Heart left ventricle (tissue), 16 donors: ENCODE results near the gene PRTN3. TPM values are rescaled to one million over a fixed set of nuclear protein-coding genes. Genes with fewer than 3 reads are reported as not detected.

Experiments used
- ATAC-seq, 4 donors: fragments of 200-7000 bp; cut with Tn5 transposase; one replicate each; pipeline ENCODE4 v1.9.1; 2020 to 2022; ENCODE audit warnings: moderate library complexity in 4 of 4, mild to moderate bottlenecking in 3 of 4, moderate number of reproducible peaks in 1 of 4
- DNase-seq, 5 donors: peaks; one replicate each; pipeline ENCODE4 v3.0.0-alpha.2; 2020
- H3K27ac ChIP-seq, 12 donors: fragments of 200-600 bp; sonication (generic) in 4 of 12; one replicate each; pipeline versions ENCODE4 v1.5.0 to v1.8.0; 2016 to 2022; ENCODE audit warnings: mild to moderate bottlenecking in 2 of 12
- H3K27me3 ChIP-seq, 9 donors: fragments of 200-600 bp; sonication (generic) in 2 of 9; one replicate each; pipeline versions ENCODE4 v1.5.1 to v1.8.0; 2016 to 2022; ENCODE audit warnings: mild to moderate bottlenecking in 3 of 9
- H3K36me3 ChIP-seq, 9 donors: fragments of 200-600 bp; sonication (generic) in 2 of 9; one replicate each; pipeline versions ENCODE4 v1.5.0 to v1.8.0; 2018 to 2022; ENCODE audit warnings: mild to moderate bottlenecking in 2 of 9
- H3K4me1 ChIP-seq, 12 donors: fragments of 200-600 bp; sonication (generic) in 4 of 12; one replicate each; pipeline versions ENCODE4 v1.5.0 to v1.8.0; 2016 to 2022; ENCODE audit warnings: mild to moderate bottlenecking in 3 of 12
- H3K4me3 ChIP-seq, 12 donors: fragments of 200-600 bp; sonication (generic) in 4 of 12; one replicate each; pipeline versions ENCODE4 v1.5.0 to v1.8.0; 2017 to 2022; ENCODE audit warnings: mild to moderate bottlenecking in 9 of 12, moderate library complexity in 4 of 12
- H3K9me3 ChIP-seq, 12 donors: fragments of 200-600 bp; sonication (generic) in 4 of 12; one replicate each; pipeline versions ENCODE4 v1.5.0 to v1.8.0; 2016 to 2022; ENCODE audit warnings: mild to moderate bottlenecking in 1 of 12
- CTCF ChIP-seq, 12 donors: fragments of 200-600 bp; sonication (generic) in 4 of 12; IDR thresholded peaks; one replicate each; pipeline versions ENCODE4 v1.5.0 to v1.8.0; 2018 to 2022; ENCODE audit warnings: antibody characterized with exemption in 12 of 12, mild to moderate bottlenecking in 5 of 12
- POLR2A ChIP-seq, 2 donors: fragments of 450-650 bp; IDR thresholded peaks; one replicate each; pipeline ENCODE4 v1.6.1; 2017; ENCODE audit warnings: antibody characterized with exemption in 2 of 2, mild to moderate bottlenecking in 2 of 2, moderate library complexity in 2 of 2
- WGBS, 4 donors: extraction: QIAGEN DNeasy Blood & Tissue Kit in 2 of 4; methylation state at CpG; one replicate each; pipeline versions ENCODE4 v1.1.5 to v1.1.7; 2013 to 2018; 5-methylcytosine and 5-hydroxymethylcytosine counted together
- intact Hi-C, 10 donors: fragments of 100-400 bp; cut with DNase I; formaldehyde crosslinking; loops; one replicate each; pipeline versions ENCODE4 v1.11.1 to v1.14.2; 2022
- polyA plus RNA-seq, 2 donors: library from polyadenylated mRNA; stranded (reverse); fragments of 200-250 nt; gene quantifications; one replicate each; pipeline ENCODE4 v1.2.3, GENCODE V29; 2013
- total RNA-seq, 9 donors: library from RNA; depleted of rRNA in 2 of 9; stranded (reverse); fragments of >200 nt in 2 of 9; fragmentation: NEBNext Ultra II Directional in 3 of 9; extraction: Animal tissue kit (Norgen Biotek cat#: 25700) in 3 of 9; gene quantifications; one replicate each; pipeline versions ENCODE4 v1.1.0 to v1.2.4, GENCODE V29; 2016 to 2023
- donor health status: ischemic (EF 13 %, LVEDD 7.1; RV severe dilation, severe dysfunction).
- donor health status: healthy with polysubstance abuse.
- donor health status: DM: no; HTN: yes; CAD: no.
- donor health status: DM: no; HTN: no; CAD: no.
- donor health status: ischemic (EF 25% LVEDD 6.9; RV normal size, moderate dysfunction).
- donor health status: ischemic (EF 25% LVEDD 5.7; RV mildly dilated, moderate dysfunction).
- donor health status: healthy.
- donor health status: DM: yes; HTN: yes; CAD: no.
- donor health status: ischemic (EF 35%, LVEDD 5.7; RV mildly dilated, moderate dysfunction).
- donor health status: nonischemic (EF 11% LVEDD 7.7; RV severe dilation, severe dysfunction).
- donor health status: DM: yes; HTN: yes; CAD: no.
- donor health status: PGD.
- donor health status: ischemic (EF 29% LVEDD 5.4; RV normal size, mild dysfunction).
- donor health status: nonischemic (EF 23%, LVEDD 6.1; RV moderate dilation, normal function).

The PRTN3 gene
- total and polyA plus RNA-seq, 11 donors, result 0.11 to 0.40 TPM; not detected in 9

GRCh38 chr19:879711-880438 lies 39.1 kb downstream of the PRTN3 start:
- 89 to 91% (median 90%) methylated on average over 11 to 37 of the region's 37 CpGs for WGBS, 4 donors
- intact Hi-C loops, result loop anchor here in 1 of 10 donors (5.0 kb wide), 1 partner anchor 37 kb away; the partner anchor contains the start of gene KISS1R
- TF ChIP-seq POLR2A (IDR thresholded peaks at IDR 0.05), result no peak
- TF ChIP-seq CTCF (IDR thresholded peaks at IDR 0.05), result no peak
- no peak overlapping the region for H3K27ac ChIP-seq
- H3K36me3 ChIP-seq, result peaks cover 0 to 75% (median 66%) of the 10 kb centered on the region in 9 donors
- DNase-seq (no peak), ATAC-seq (no peak)
- H3K4me1 ChIP-seq, result no peaks in the 10 kb centered on the region
- no peaks in the 10 kb centered on the region for H3K27me3 ChIP-seq
- no peak overlapping the region for H3K4me3 ChIP-seq
- no peaks in the 10 kb centered on the region for H3K9me3 ChIP-seq

GRCh38 chr19:881385-882071 lies 40.7 kb downstream of the PRTN3 start:
- intact Hi-C loops, result no loop called here
- Histone ChIP-seq H3K27me3 (no peaks in the 10 kb centered on the region), H3K9me3 (no peaks in the 10 kb centered on the region), H3K4me1 (no peaks in the 10 kb centered on the region), H3K36me3 (peaks cover 3 to 75% (median 66%) of the 10 kb centered on the region in 9 donors), H3K4me3 (no peak overlapping the region), H3K27ac (no peak overlapping the region)
- ATAC-seq (no peak), DNase-seq (no peak)
- no peak for TF ChIP-seq POLR2A (IDR thresholded peaks at IDR 0.05)
- no peak for TF ChIP-seq CTCF (IDR thresholded peaks at IDR 0.05)
- WGBS, 4 donors, result 98% methylated on average over 22 to 34 of the region's 34 CpGs

- intact Hi-C loops, result no loop called here
- TF ChIP-seq POLR2A (IDR thresholded peaks at IDR 0.05) (no peak), CTCF (IDR thresholded peaks at IDR 0.05) (no peak)
- peaks cover 0 to 79% (median 71%) of the 10 kb centered on the region in 9 donors for H3K36me3 ChIP-seq
- no peak for DNase-seq
- 86 to 95% (median 94%) methylated on average over 28 to 30 of the region's 30 CpGs for whole genome bisulfite sequencing, 4 donors
- H3K4me3 ChIP-seq, result no peak overlapping the region
- H3K4me1 ChIP-seq, result no peaks in the 10 kb centered on the region
- no peaks in the 10 kb centered on the region for H3K27me3 ChIP-seq
- ATAC-seq, result no peak
- H3K27ac ChIP-seq, result no peak overlapping the region
- no peaks in the 10 kb centered on the region for H3K9me3 ChIP-seq
These were observed 42.2 kb downstream of the PRTN3 start for GRCh38 chr19:882871-883497.

GRCh38 chr19:883661-884211 lies 42.9 kb downstream of the PRTN3 start:
- intact Hi-C loops, result no loop called here
- H3K36me3 ChIP-seq, result peaks cover 0 to 86% (median 77%) of the 10 kb centered on the region in 9 donors
- 93 to 96% (median 94%) methylated on average over 19 to 22 of the region's 22 CpGs for WGBS, 4 donors
- no peaks in the 10 kb centered on the region for H3K4me1 ChIP-seq
- DNase-seq (no peak), ATAC-seq (no peak)
- TF ChIP-seq CTCF (IDR thresholded peaks at IDR 0.05) (no peak), POLR2A (IDR thresholded peaks at IDR 0.05) (no peak)
- no peak overlapping the region for H3K27ac ChIP-seq
- H3K4me3 ChIP-seq, result no peak overlapping the region
- no peaks in the 10 kb centered on the region for H3K27me3 ChIP-seq
- H3K9me3 ChIP-seq, result no peaks in the 10 kb centered on the region
